ENCODE data around the gene EXOC4.
A peak's percentile ranks its signal among the peaks of the same experiment; 100 is the strongest.

The EXOC4 gene

DNA sequence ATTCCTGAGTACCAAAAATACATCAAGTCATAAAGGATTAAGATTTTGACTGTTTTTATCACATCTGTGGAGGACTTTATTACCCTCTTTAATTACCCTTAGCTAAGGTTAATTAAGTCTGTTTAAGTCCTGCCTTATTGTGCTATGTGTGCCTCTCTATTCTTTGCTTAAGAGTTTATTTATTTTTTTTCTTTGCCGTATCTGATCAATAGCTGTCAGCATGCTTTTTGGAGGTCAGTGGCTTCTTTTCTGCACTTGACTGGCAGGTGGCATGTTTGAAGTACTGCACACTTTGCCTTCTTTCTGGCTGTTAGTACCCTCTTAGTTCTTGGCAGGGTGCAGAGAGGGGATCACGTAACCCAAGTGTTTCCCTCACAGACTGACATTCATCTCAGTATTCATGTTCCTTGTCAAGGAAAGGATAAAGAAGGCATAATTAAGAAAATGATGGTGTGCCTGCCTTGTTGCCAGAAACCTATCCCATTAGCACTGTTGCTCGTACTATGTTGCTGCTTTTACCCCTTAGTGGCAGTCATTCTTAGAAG lies 225.8 kb downstream of the EXOC4 start:
- Histone ChIP-seq H3K36me3 (ENCODE audit: low read depth) (peaks cover 3% of the 10 kb centered on the region), H3K27ac (ENCODE audit: poor library complexity, severe bottlenecking) (no peak overlapping the region), H3K4me3 (ENCODE audit: severe bottlenecking) (no peak overlapping the region), H3K9me3 (ENCODE audit: severe bottlenecking) (no peaks in the 10 kb centered on the region), H3K27me3 (ENCODE audit: insufficient read depth, poor library complexity, severe bottlenecking) (no peaks in the 10 kb centered on the region), H3K4me1 (ENCODE audit: insufficient read depth, poor library complexity, severe bottlenecking) (peaks cover 3% of the 10 kb centered on the region)
- DNase-seq (ENCODE audit: low spot score) (no peak), ATAC-seq (ENCODE audit: low read depth) (no peak)
- TF ChIP-seq, protein P1, sequence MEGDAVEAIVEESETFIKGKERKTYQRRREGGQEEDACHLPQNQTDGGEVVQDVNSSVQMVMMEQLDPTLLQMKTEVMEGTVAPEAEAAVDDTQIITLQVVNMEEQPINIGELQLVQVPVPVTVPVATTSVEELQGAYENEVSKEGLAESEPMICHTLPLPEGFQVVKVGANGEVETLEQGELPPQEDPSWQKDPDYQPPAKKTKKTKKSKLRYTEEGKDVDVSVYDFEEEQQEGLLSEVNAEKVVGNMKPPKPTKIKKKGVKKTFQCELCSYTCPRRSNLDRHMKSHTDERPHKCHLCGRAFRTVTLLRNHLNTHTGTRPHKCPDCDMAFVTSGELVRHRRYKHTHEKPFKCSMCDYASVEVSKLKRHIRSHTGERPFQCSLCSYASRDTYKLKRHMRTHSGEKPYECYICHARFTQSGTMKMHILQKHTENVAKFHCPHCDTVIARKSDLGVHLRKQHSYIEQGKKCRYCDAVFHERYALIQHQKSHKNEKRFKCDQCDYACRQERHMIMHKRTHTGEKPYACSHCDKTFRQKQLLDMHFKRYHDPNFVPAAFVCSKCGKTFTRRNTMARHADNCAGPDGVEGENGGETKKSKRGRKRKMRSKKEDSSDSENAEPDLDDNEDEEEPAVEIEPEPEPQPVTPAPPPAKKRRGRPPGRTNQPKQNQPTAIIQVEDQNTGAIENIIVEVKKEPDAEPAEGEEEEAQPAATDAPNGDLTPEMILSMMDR (IDR thresholded peaks at IDR 0.05; ENCODE audit: poor library complexity, severe bottlenecking) = no peak

DNA sequence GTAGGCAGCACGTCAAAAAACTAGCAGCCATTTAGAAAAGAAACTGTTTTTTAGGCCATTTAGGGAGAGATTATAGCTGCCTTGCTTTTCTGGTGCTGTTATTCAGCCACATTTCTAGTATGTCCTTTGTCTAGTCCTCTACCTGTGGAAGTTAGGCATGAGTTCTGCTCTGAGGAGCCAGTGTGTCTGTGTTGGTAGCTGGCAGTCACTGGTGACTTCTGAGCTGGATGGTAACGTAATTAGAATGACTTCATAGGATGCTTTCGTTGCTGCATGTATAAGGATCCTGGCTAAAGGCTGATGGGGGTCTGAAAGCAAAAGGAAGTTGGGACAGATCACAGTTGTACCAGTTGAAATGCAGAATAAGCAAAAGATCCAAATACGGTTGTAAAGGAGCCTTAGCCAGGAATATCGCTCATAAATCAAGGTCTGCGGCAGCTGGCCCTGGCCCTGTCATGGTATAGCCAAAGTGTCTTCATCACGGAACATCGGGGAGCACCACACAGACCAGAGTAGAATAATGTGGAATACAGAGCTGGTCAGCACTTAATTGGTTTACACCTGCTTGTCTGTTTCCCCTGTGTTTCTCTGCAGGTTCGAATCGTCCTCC lies 226.7 kb downstream of the EXOC4 start:
- no peaks in the 10 kb centered on the region for H3K9me3 ChIP-seq (ENCODE audit: severe bottlenecking)
- peaks cover 3% of the 10 kb centered on the region for H3K4me1 ChIP-seq (ENCODE audit: insufficient read depth, poor library complexity, severe bottlenecking)
- no peak overlapping the region for H3K27ac ChIP-seq (ENCODE audit: poor library complexity, severe bottlenecking)
- TF ChIP-seq, protein P1 (IDR thresholded peaks at IDR 0.05; ENCODE audit: poor library complexity, severe bottlenecking) = no peak
- ATAC-seq (ENCODE audit: low read depth) (no peak), DNase-seq (ENCODE audit: low spot score) (no peak)
- no peak overlapping the region for H3K4me3 ChIP-seq (ENCODE audit: severe bottlenecking)
- peaks cover 3% of the 10 kb centered on the region for H3K36me3 ChIP-seq (ENCODE audit: low read depth)
- no peaks in the 10 kb centered on the region for H3K27me3 ChIP-seq (ENCODE audit: insufficient read depth, poor library complexity, severe bottlenecking)

DNA sequence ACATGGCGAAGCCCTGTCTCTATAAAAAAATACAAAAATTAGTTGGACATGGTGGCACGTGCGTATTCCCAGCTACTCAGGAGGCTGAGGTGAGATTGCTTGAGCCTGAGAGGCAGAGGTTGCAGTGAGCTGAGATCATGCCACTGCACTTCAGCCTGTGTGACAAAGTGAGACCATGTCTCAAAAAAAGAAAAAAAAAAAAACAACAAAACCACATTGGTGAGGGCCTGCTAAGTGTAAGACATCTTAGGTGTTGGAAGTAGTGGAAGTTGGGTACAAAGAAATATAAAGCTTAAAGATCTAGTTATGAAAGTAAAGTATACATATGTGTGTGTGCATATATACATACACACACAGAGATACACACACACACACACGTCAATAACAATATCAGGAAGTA lies 228.0 kb downstream of the EXOC4 start:
- H3K36me3 ChIP-seq (ENCODE audit: low read depth) = peaks cover 3% of the 10 kb centered on the region
- H3K4me1 ChIP-seq (ENCODE audit: insufficient read depth, poor library complexity, severe bottlenecking) = peaks cover 3% of the 10 kb centered on the region
- no peak overlapping the region for H3K27ac ChIP-seq (ENCODE audit: poor library complexity, severe bottlenecking)
- H3K4me3 ChIP-seq (ENCODE audit: severe bottlenecking) = no peak overlapping the region
- ATAC-seq (ENCODE audit: low read depth) (no peak), DNase-seq (ENCODE audit: low spot score) (no peak)
- TF ChIP-seq, protein P1 (IDR thresholded peaks at IDR 0.05; ENCODE audit: poor library complexity, severe bottlenecking) = no peak
- no peaks in the 10 kb centered on the region for H3K9me3 ChIP-seq (ENCODE audit: severe bottlenecking)
- no peaks in the 10 kb centered on the region for H3K27me3 ChIP-seq (ENCODE audit: insufficient read depth, poor library complexity, severe bottlenecking)

DNA sequence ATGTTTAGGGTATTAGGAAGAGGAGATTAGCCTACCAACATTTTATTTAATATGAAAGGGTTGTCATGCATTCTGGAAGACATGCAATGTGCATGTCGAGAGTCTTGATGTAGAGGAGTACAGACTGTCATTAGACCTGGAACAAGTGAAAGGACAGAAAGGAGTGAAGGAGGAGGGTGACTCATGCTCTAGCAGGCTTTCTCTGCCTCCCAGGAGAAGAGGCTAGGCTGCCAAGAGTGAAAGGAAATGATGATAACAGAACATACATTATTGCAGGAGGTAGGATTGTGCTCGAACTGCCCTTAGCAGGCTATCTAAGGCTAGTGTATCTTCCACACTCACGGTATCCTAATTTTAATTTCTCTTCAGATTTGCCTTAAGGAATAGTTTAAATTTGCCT lies 228.8 kb downstream of the EXOC4 start:
- Histone ChIP-seq H3K4me1 (ENCODE audit: insufficient read depth, poor library complexity, severe bottlenecking) (peaks cover 3% of the 10 kb centered on the region), H3K9me3 (ENCODE audit: severe bottlenecking) (no peaks in the 10 kb centered on the region), H3K4me3 (ENCODE audit: severe bottlenecking) (no peak overlapping the region), H3K27me3 (ENCODE audit: insufficient read depth, poor library complexity, severe bottlenecking) (no peaks in the 10 kb centered on the region), H3K27ac (ENCODE audit: poor library complexity, severe bottlenecking) (no peak overlapping the region), H3K36me3 (ENCODE audit: low read depth) (peaks cover 3% of the 10 kb centered on the region)
- TF ChIP-seq, protein P1 (IDR thresholded peaks at IDR 0.05; ENCODE audit: poor library complexity, severe bottlenecking) = no peak
- DNase-seq (ENCODE audit: low spot score) (no peak), ATAC-seq (ENCODE audit: low read depth) (peak; percentile 64)

DNA sequence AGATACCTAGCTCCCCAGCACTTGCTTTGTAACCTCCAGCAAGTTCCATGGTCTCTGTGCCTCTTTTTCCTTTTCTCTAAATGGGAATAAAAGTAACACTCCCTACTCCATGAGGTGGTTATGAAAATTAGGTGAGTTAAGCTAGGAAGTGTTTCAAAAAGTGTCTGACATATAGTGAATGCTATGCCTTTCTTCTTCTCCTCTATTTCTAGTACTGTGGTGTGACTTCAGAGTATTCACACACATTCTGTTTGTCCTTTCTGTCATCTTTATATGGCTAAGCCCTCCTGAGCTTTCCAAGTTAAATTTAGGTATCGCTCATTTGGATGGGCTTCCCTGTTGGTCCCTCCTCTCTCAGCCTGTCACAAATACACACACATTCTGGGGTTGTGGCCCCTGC lies 229.7 kb downstream of the EXOC4 start:
- Histone ChIP-seq H3K4me3 (ENCODE audit: severe bottlenecking) (no peak overlapping the region), H3K27ac (ENCODE audit: poor library complexity, severe bottlenecking) (no peak overlapping the region), H3K4me1 (ENCODE audit: insufficient read depth, poor library complexity, severe bottlenecking) (peaks cover 3% of the 10 kb centered on the region), H3K27me3 (ENCODE audit: insufficient read depth, poor library complexity, severe bottlenecking) (no peaks in the 10 kb centered on the region), H3K9me3 (ENCODE audit: severe bottlenecking) (no peaks in the 10 kb centered on the region), H3K36me3 (ENCODE audit: low read depth) (peaks cover 3% of the 10 kb centered on the region)
- ATAC-seq (ENCODE audit: low read depth) = no peak
- DNase-seq (ENCODE audit: low spot score) = no peak
- TF ChIP-seq, protein P1 (IDR thresholded peaks at IDR 0.05; ENCODE audit: poor library complexity, severe bottlenecking) = no peak

Measured in RWPE2 (cell line).